CD14-positive monocyte (primary cell): ENCODE measurements around the gene CARD11. TPM values are rescaled to one million over a fixed set of nuclear protein-coding genes. Genes with fewer than 3 reads are reported as not detected.

Experiments used
- DNase-seq, 3 donors: peaks; one replicate each; pipeline ENCODE4 v3.0.0-alpha.2; 2011 to 2022
- H2AFZ ChIP-seq: 2 replicates; pipeline ENCODE4 v1.6.0; 2012; ENCODE audit warnings: mild to moderate bottlenecking, low read depth, low read length, inconsistent platforms; ENCODE audit not compliant: insufficient read depth, poor library complexity, severe bottlenecking
- H3K27ac ChIP-seq, 2 donors: 1 replicate in 1 of 2; 2 replicates in 1 of 2; pipeline ENCODE4 v1.5.1; 2012 to 2013; ENCODE audit warnings: low read length in 2 of 2, control low read depth in 1 of 2, inconsistent platforms in 1 of 2, low read depth in 1 of 2, mild to moderate bottlenecking in 1 of 2
- H3K27me3 ChIP-seq, 2 donors: one replicate each; pipeline versions ENCODE4 v1.6.0 to v1.6.1; 2011 to 2013; ENCODE audit warnings: low read length in 2 of 2; ENCODE audit not compliant: control insufficient read depth in 2 of 2, insufficient read depth in 2 of 2
- H3K36me3 ChIP-seq, 2 donors: replicated peaks in 1 of 2; 1 replicate in 1 of 2; 2 replicates in 1 of 2; pipeline versions ENCODE4 v1.5.1 to v1.6.1; 2012 to 2013; ENCODE audit warnings: low read length in 2 of 2, control low read depth in 1 of 2, inconsistent platforms in 1 of 2, mild to moderate bottlenecking in 1 of 2; ENCODE audit not compliant: insufficient read depth in 2 of 2, control insufficient read depth in 1 of 2
- H3K4me1 ChIP-seq, 2 donors: 1 replicate in 1 of 2; 2 replicates in 1 of 2; pipeline versions ENCODE4 v1.5.1 to v1.6.1; 2012 to 2013; ENCODE audit warnings: low read length in 2 of 2, control low read depth in 1 of 2, inconsistent platforms in 1 of 2, mild to moderate bottlenecking in 1 of 2, moderate library complexity in 1 of 2; ENCODE audit not compliant: insufficient read depth in 2 of 2, control insufficient read depth in 1 of 2
- H3K4me2 ChIP-seq: replicated peaks from 2 replicates; pipeline ENCODE3; 2012; ENCODE audit warnings: low read length, moderate library complexity, mild to moderate bottlenecking; ENCODE audit not compliant: poor library complexity, severe bottlenecking; ENCODE audit errors: extremely low read depth
- H3K4me3 ChIP-seq, 3 experiments: fragments of 200-600 bp in 1 of 3; sonication (generic) in 1 of 3; replicated peaks in 1 of 3; 1 replicate in 2 of 3; 2 replicates in 1 of 3; pipeline ENCODE4 v1.5.1; 2011 to 2013; ENCODE audit warnings: low read length in 3 of 3, mild to moderate bottlenecking in 3 of 3, control low read depth in 2 of 3, low read depth in 2 of 3, inconsistent platforms in 1 of 3, moderate library complexity in 1 of 3
- H3K79me2 ChIP-seq: 2 replicates; pipeline ENCODE4 v1.6.0; 2012; ENCODE audit warnings: mild to moderate bottlenecking, control low read depth, inconsistent platforms, low read length, moderate library complexity; ENCODE audit not compliant: insufficient read depth
- H3K9ac ChIP-seq: 2 replicates; pipeline ENCODE4 v1.6.0; 2017; ENCODE audit warnings: low read length, mild to moderate bottlenecking; ENCODE audit not compliant: insufficient read depth, poor library complexity, severe bottlenecking
- H3K9me3 ChIP-seq, 2 donors: replicated peaks in 1 of 2; 1 replicate in 1 of 2; 2 replicates in 1 of 2; pipeline versions ENCODE4 v1.5.1 to v1.6.1; 2012 to 2013; ENCODE audit warnings: low read length in 2 of 2, control low read depth in 1 of 2; ENCODE audit not compliant: control insufficient read depth in 1 of 2, insufficient read depth in 1 of 2
- H4K20me1 ChIP-seq: 2 replicates; pipeline ENCODE4 v1.6.0; 2012; ENCODE audit warnings: mild to moderate bottlenecking, low read length, control low read depth, moderate library complexity; ENCODE audit not compliant: insufficient read depth
- H3K27ac Mint-ChIP-seq, 7 donors: one replicate each; pipeline ENCODE4 v1.8.0; 2020; ENCODE audit warnings: mild to moderate bottlenecking in 7 of 7, mixed read lengths in 7 of 7, moderate library complexity in 6 of 7, inconsistent platforms in 2 of 7
- H3K27me3 Mint-ChIP-seq, 3 donors: one replicate each; pipeline ENCODE4 v1.8.0; 2021 to 2022; ENCODE audit warnings: low read depth in 3 of 3, mild to moderate bottlenecking in 3 of 3, mixed read lengths in 3 of 3, moderate library complexity in 3 of 3, inconsistent platforms in 1 of 3
- H3K36me3 Mint-ChIP-seq, 2 donors: one replicate each; pipeline ENCODE4 v1.8.0; 2020; ENCODE audit warnings: mixed read lengths in 2 of 2, inconsistent platforms in 1 of 2, mild to moderate bottlenecking in 1 of 2
- H3K4me1 Mint-ChIP-seq: one replicate; pipeline ENCODE4 v1.8.0; 2020; ENCODE audit warnings: mild to moderate bottlenecking, mixed read lengths
- H3K4me3 Mint-ChIP-seq, 2 donors: one replicate each; pipeline ENCODE4 v1.8.0; 2020; ENCODE audit warnings: mild to moderate bottlenecking in 2 of 2, mixed read lengths in 2 of 2, moderate library complexity in 1 of 2
- H3K9me3 Mint-ChIP-seq, 7 donors: one replicate each; pipeline ENCODE4 v1.8.0; 2020 to 2022; ENCODE audit warnings: mixed read lengths in 7 of 7, mild to moderate bottlenecking in 6 of 7, moderate library complexity in 6 of 7, inconsistent platforms in 2 of 7
- CTCF ChIP-seq: fragments of 200-600 bp; IDR thresholded peaks from one replicate; pipeline ENCODE4 v1.8.0; 2022; ENCODE audit warnings: antibody characterized with exemption, mild to moderate bottlenecking
- WGBS: methylation state at CpG from one replicate; pipeline ENCODE4 v1.1.5; 2013; ENCODE audit warnings: missing lambda C conversion rate; ENCODE audit not compliant: insufficient coverage; 5-methylcytosine and 5-hydroxymethylcytosine counted together
- intact Hi-C, 2 donors: fragments of 100-400 bp; cut with micrococcal nuclease; formaldehyde crosslinking; loops; one replicate each; pipeline versions ENCODE4 v1.15.0 to v1.15.1; 2023
- polyA plus RNA-seq, 3 donors: library from polyadenylated mRNA; depleted of rRNA in 1 of 3; unstranded in 2 of 3; stranded (reverse) in 1 of 3; fragments of 300-500 nt in 2 of 3; fragments of >200 nt in 1 of 3; fragmentation: Illumina TruSeq in 2 of 3; gene quantifications; 1 replicate in 2 of 3; 2 replicates in 1 of 3; pipeline ENCODE4 v1.2.3, GENCODE V29; 2012 to 2021

The CARD11 gene
- polyA plus RNA-seq, 3 donors: 0.04 to 0.17 TPM; not detected in 1

GRCh38 chr7:2893411-2893861 lies 150.2 kb downstream of the CARD11 start:
- Mint-ChIP-seq H3K36me3 (no peaks in the 10 kb centered on the region), H3K9me3 (peaks cover 0 to 8% (median 0%) of the 10 kb centered on the region in 7 donors), H3K27ac (no peak overlapping the region), H3K27me3 (peaks cover 5 to 13% (median 10%) of the 10 kb centered on the region in 3 donors), H3K4me3 (no peak overlapping the region), H3K4me1 (peaks cover 10% of the 10 kb centered on the region)
- no peaks in the 10 kb centered on the region for H3K36me3 ChIP-seq
- no peaks in the 10 kb centered on the region for H3K79me2 ChIP-seq
- no peak overlapping the region for H3K27ac ChIP-seq
- no peak for TF ChIP-seq CTCF
- H2AFZ ChIP-seq: no peak overlapping the region
- H3K9me3 ChIP-seq: peaks cover 0 to under 1% of the 10 kb centered on the region in 2 donors
- peaks cover 3 to 8% of the 10 kb centered on the region in 2 donors for H3K4me1 ChIP-seq
- no peaks in the 10 kb centered on the region for H3K27me3 ChIP-seq
- H4K20me1 ChIP-seq: no peaks in the 10 kb centered on the region
- no peak for DNase-seq
- no peak overlapping the region for H3K4me2 ChIP-seq
- WGBS: 72% methylated on average over 9 of the region's 9 CpGs
- intact Hi-C loops: no loop called here
- no peak overlapping the region for H3K9ac ChIP-seq
- H3K4me3 ChIP-seq: no peak overlapping the region

- WGBS: 93% methylated on average over 3 of the region's 8 CpGs
- Histone ChIP-seq H3K27ac (no peak overlapping the region), H3K36me3 (no peaks in the 10 kb centered on the region), H3K4me2 (no peak overlapping the region), H3K4me1 (peaks cover 3 to 8% of the 10 kb centered on the region in 2 donors), H3K9me3 (no peaks in the 10 kb centered on the region), H3K79me2 (no peaks in the 10 kb centered on the region), H3K9ac (no peak overlapping the region), H4K20me1 (no peaks in the 10 kb centered on the region), H2AFZ (no peak overlapping the region), H3K4me3 (no peak overlapping the region), H3K27me3 (no peaks in the 10 kb centered on the region)
- Mint-ChIP-seq H3K36me3 (no peaks in the 10 kb centered on the region), H3K4me3 (no peak overlapping the region), H3K4me1 (peaks cover 10% of the 10 kb centered on the region), H3K9me3 (peaks cover 0 to 2% (median 0%) of the 10 kb centered on the region in 7 donors), H3K27ac (no peak overlapping the region), H3K27me3 (peaks cover 5 to 13% (median 10%) of the 10 kb centered on the region in 3 donors)
- no peak for TF ChIP-seq CTCF
- intact Hi-C loops: no loop called here
- DNase-seq: no peak
Observed at GRCh38 chr7:2892549-2892948, 151.1 kb downstream of the CARD11 start.
